GM21390 (cell line): ENCODE data around the gene GRIK1.
"Not testable (repeated sequence)": the region's sequence is repeated elsewhere in the genome, so short reads cannot be mapped to it uniquely, and the experiment has no call there.

ENCODE experiments used
- ATAC-seq: cut with Tn5 transposase; IDR thresholded peaks from one replicate; pipeline ENCODE4 v1.9.1; 2021; ENCODE audit not compliant: unreplicated experiment

The GRIK1 gene

DNA sequence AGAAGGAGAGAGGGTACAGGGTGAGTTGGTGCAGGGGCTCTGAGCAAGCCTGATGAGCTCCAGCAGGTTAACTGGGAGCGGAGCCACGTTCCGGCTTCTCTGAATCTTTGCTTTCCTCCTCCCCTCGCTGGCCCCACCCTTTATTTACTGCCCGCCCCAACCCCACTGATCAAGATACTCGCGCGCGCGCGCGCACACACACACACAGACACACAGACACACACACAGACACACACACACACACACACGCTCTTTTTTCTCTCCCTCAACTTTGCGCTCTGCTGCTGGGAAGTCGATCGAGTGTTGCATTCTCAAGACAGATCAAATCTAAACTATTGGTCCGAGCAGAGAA lies at the start of gene GRIK1:
Gene GRIK1 (minus strand): TSS at position 73 of the 352 bp plus-strand sequence.
- no peak for ATAC-seq

DNA sequence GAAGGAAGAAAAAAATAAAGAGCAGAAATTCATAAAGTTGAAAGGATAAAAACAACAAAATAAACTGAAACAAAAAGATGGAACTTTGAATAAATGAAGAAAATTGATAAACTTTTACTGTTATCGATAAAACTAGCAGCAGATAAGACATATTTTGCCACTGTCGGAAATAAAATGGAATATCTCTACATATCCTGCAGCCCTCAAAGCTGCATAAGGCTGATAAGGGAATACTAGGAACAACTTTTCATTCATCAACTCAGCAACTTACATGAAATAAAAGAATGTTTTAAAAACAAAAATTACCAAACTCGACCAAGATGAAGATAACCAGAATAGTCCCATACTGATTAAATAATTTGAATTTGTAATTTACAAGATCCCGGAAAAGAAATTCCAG lies 48.0 kb upstream of the GRIK1 start:
- ATAC-seq, result no peak

GRCh38 chr21:29985866-29986265 lies 46.1 kb upstream of the GRIK1 start:
- ATAC-seq, result no peak

GRCh38 chr21:29979043-29979442 lies 39.2 kb upstream of the GRIK1 start:
- no peak for ATAC-seq

DNA sequence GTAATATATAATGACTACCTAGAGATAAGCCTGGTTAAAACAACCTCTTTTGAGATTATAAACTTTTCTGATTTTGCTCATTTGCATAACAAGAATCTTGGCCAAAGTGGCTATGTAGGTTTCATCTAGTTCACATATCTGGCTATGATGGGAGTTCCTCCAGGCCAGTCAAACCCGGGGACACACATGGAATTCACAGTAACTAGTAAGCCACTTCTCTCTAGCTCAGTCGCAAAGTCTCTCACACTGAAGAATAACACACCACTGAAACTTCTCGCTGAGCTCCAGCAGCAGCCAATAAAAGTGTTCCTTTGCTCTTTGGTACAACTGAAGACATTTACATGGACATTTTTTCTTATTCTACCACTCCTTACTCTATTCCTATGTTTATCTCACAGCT lies 36.0 kb upstream of the GRIK1 start:
- ATAC-seq, result no peak

- ATAC-seq, result no peak
These were observed 33.5 kb upstream of the GRIK1 start for GRCh38 chr21:29973258-29973657.

- ATAC-seq, result no peak
These were observed 21.7 kb upstream of the GRIK1 start for GRCh38 chr21:29961291-29962027.

GRCh38 chr21:29958551-29958950 lies 18.8 kb upstream of the GRIK1 start:
- ATAC-seq, result no peak

DNA sequence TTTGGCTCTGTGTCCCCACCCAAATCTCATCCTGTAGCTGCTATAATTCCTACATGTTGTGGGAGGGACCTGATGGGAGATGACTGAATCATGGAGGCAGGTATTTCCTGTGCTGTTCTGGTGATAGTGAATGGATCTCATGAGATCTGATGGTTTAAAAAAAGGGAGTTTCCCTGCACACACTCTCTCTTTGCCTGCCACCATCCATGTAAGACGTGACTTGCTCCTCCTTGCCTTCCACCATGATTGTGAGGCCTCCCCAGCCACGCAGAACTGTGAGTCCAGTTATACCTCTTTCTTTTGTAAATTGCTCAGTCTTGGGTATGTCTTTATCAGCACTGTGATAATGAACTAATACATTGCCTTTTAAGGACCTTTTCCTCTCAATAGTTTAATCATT lies 18.2 kb upstream of the GRIK1 start:
- ATAC-seq, result not testable (repeated sequence)

DNA sequence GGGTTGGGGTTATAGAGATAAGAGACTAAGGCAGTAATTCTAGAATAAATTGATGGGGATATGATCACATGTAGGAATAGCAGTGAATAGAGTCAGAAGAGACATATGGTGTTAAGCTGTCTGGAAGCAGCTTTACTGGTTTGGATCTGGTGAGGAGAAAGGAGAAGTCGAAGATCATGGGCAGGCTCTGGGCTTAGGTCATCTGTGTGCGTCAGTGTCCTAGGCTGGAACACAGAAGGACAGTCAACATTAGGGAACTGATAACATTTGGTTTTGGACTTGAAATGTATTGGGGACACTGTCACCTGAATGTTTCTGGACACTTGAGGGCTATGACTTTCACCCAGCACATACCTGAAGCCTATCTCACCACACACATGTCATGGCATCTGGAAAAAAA lies 13.9 kb upstream of the GRIK1 start:
- ATAC-seq, result no peak

DNA sequence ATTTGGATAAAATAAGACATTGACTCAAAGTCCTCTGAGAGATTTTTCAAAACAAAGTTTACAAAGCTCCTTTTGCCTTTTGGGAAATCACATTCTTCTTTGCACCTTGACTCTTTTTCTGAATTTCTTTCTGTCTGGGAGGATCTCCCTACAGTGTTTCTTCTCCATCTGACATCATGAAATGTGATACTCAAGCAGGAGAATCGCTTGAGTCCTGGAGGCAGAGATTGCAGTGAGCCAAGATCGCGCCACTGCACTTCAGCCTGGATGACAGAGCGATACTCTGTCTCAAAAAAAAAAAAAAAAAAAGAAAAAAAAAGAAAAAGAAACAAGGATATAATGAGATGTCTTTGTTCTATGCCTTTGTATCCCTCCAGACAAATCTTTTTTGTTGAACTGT lies 13.3 kb upstream of the GRIK1 start:
- ATAC-seq, result no peak

- ATAC-seq, result no peak
These were observed 12.1 kb upstream of the GRIK1 start for GRCh38 chr21:29951911-29952310.

DNA sequence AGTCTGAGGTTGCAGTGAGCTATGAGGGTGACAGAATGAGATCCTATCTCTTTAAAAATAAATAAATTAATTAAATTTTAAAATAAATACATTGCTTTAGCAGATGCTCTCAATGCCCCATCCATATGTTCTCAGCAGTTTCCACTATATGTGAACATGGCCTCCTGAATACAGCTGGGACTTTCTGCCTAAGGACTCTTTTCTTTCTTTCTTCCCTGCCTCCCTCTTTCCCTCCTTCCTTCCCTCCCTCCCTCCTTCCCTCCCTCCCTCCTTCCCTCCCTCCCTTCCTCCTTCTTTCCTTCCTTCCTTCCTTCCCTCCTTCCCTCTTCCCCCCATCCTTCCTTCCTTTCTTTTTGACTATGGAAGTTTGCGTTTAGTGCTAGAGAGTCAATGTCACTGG lies 10.2 kb upstream of the GRIK1 start:
- ATAC-seq, result no peak

DNA sequence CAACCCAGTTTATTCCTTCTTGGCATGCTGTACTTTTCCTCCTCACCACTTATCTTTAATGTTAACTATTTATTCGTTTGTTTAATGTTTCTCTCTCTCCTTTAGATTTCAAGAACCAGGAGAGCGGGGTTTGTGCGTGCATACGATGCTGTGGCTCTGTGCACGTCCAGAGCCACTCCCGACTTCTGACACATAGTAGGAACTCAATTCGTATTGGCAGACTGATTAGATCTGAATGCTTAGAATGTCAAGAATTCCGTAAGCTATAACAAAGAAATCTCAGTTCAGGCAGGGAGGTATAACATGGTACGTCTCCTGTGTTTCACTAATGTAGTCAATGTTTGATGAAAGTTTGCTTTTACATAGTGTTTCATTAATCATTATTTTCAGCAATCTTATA lies 7.3 kb upstream of the GRIK1 start:
- no peak for ATAC-seq

DNA sequence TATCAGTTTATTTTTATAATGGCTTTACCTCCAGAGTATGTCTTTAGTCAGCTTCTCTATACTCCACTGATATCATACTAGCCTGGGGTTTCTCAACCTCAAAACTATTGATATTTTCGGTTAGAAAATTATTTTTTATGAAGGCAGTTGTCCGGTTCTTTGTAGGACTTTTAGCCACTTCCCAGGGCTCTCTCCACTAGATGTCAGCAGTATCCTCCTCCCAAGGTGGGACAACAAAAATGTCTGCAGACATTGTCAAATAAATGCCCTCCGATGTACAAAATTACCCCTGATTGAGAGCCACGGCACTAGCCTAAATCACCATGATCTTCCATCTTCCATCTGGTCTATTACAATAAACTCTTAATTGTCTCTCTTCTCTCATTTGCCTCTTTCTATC lies 4.1 kb upstream of the GRIK1 start:
- no peak for ATAC-seq

DNA sequence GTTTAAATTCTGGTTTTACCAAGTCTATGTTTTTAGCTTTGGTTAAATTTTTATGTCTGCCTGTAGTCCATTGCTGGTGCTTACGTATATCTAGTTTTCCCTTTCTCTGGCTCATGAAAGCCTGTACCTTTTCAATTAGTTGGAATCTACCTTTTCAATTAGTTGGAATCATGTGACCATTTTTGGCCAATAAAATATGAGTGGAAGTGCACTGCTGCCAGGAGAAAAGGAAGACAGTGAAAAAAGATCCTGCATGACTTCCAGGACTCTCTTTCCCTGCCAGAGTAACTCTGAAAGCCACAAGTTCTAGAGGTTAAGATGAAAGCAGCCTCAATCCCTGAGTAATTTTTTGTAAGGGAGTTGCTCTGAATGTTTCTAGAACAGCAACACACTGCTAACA lies 2.2 kb upstream of the GRIK1 start:
- ATAC-seq, result no peak

DNA sequence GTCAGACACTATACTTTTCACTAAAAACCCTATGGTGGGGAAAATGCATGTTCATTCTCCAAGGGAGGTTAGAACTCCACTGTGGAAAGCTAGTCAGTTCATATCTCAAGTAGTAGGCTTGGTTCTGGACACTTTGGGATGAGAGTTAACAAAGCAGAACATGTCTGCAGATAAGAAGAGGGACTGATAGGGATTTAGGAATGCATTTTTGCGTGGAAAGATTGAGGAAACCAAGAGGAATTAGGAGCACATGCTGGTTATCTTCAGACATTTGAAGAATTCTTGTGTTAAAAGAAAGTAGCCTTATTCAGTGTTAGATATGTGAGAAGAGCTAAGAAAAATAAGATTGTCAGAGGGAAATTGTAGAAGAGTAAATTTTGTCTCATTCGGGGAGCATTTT lies 1.2 kb upstream of the GRIK1 start:
- ATAC-seq, result no peak

- no peak for ATAC-seq
These were observed 565 bp upstream of the GRIK1 start for GRCh38 chr21:29940361-29940760.

GRCh38 chr21:29939104-29939923 lies 482 bp downstream of the GRIK1 start:
- no peak for ATAC-seq

- no peak for ATAC-seq
These were observed 1.1 kb downstream of the GRIK1 start for GRCh38 chr21:29938776-29939103.

DNA sequence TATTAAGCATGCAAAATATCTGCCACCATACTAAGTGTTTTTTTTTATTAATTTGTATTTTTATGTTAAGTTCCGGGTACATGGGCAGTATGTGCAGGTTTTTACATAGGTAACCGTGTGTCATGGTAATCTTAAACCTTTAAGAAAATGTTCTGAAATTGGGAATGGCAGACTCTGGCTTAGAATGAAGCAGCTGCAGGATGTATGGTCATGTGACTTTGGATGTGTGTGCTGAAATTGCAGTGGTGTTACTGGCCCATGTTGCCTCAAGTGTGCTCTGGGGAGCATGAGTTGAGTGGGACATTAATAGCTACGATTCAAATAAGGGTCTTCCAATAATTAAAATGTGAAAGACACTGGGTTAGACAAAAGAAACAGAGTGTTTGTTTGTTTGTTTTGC lies 6.7 kb downstream of the GRIK1 start:
- ATAC-seq, result no peak

DNA sequence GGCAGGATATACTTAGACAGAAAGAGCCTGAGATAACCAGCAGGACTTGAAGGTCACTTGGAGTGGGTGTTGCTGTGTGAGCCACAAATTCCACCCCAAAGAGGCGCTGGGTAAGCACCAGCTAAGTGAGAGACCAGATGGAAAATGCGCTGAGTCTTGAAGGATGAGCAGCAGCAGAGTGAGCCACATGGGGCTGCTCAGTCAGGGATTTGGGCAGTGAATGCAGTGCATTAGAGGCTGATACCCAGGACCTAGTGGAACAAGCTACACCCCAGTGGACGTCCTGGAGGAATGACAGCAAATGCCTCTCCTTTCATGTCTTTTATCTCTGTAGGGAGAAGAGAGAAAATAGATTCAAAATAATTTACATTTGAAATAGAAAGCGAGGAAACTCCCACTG lies 11.3 kb downstream of the GRIK1 start:
- no peak for ATAC-seq

GRCh38 chr21:29920938-29921337 lies 18.9 kb downstream of the GRIK1 start:
- ATAC-seq, result no peak
